Stimulated activated memory B cell treated with anti-CD40 and anti-IgM and Interleukin-4, amounts not matched to agents 10 μg/mL and 1 μg/mL and 100 μg/mL, for 72 hours (primary cell): ENCODE measurements around the gene ADM.

Experiments used
- ATAC-seq: fragments of 150-1000 bp; cut with Tn5 transposase; 2 replicates; pipeline ENCODE4 v1.10.0; 2021
- H3K27ac Mint-ChIP-seq: one replicate; pipeline ENCODE4 v1.8.0; 2022; ENCODE audit warnings: mild to moderate bottlenecking, mixed read lengths
- H3K27me3 Mint-ChIP-seq: one replicate; pipeline ENCODE4 v1.8.0; 2022; ENCODE audit warnings: mixed read lengths
- H3K36me3 Mint-ChIP-seq: one replicate; pipeline ENCODE4 v1.8.0; 2022; ENCODE audit warnings: mixed read lengths
- H3K4me1 Mint-ChIP-seq: one replicate; pipeline ENCODE4 v1.8.0; 2022; ENCODE audit warnings: mixed read lengths
- H3K4me3 Mint-ChIP-seq: one replicate; pipeline ENCODE4 v1.8.0; 2022; ENCODE audit warnings: mild to moderate bottlenecking, moderate library complexity, mixed read lengths
- H3K9me3 Mint-ChIP-seq: one replicate; pipeline ENCODE4 v1.8.0; 2022; ENCODE audit warnings: mixed read lengths

Gene ADM

GRCh38 chr11:10328314-10329098 is 23.6 kb downstream of the ADM start:
- Mint-ChIP-seq H3K9me3 (peaks cover 2% of the 10 kb centered on the region), H3K27me3 (peaks cover 45% of the 10 kb centered on the region), H3K4me1 (peaks cover 3% of the 10 kb centered on the region), H3K27ac (no peak overlapping the region), H3K4me3 (no peak overlapping the region), H3K36me3 (no peaks in the 10 kb centered on the region)
- ATAC-seq: no peak

- ATAC-seq: no peak
- no peaks in the 10 kb centered on the region for H3K36me3 Mint-ChIP-seq
- H3K4me3 Mint-ChIP-seq: no peak overlapping the region
- H3K27me3 Mint-ChIP-seq: peaks cover 45% of the 10 kb centered on the region
- no peak overlapping the region for H3K27ac Mint-ChIP-seq
- H3K4me1 Mint-ChIP-seq: no peaks in the 10 kb centered on the region
- peaks cover 2% of the 10 kb centered on the region for H3K9me3 Mint-ChIP-seq
These were observed 24.5 kb downstream of the ADM start for GRCh38 chr11:10329356-10329755.

GRCh38 chr11:10329935-10330334 is 25.1 kb downstream of the ADM start:
- H3K36me3 Mint-ChIP-seq: no peaks in the 10 kb centered on the region
- H3K4me3 Mint-ChIP-seq: no peak overlapping the region
- peaks cover 2% of the 10 kb centered on the region for H3K9me3 Mint-ChIP-seq
- H3K4me1 Mint-ChIP-seq: no peaks in the 10 kb centered on the region
- H3K27me3 Mint-ChIP-seq: peaks cover 45% of the 10 kb centered on the region
- H3K27ac Mint-ChIP-seq: no peak overlapping the region
- no peak for ATAC-seq

- H3K36me3 Mint-ChIP-seq: no peaks in the 10 kb centered on the region
- H3K27me3 Mint-ChIP-seq: peaks cover 38% of the 10 kb centered on the region
- no peaks in the 10 kb centered on the region for H3K4me1 Mint-ChIP-seq
- no peak overlapping the region for H3K4me3 Mint-ChIP-seq
- no peak for ATAC-seq
- peaks cover 2% of the 10 kb centered on the region for H3K9me3 Mint-ChIP-seq
- no peak overlapping the region for H3K27ac Mint-ChIP-seq
These were observed 26.8 kb downstream of the ADM start for GRCh38 chr11:10331548-10332289.

GRCh38 chr11:10333490-10333889 is 28.6 kb downstream of the ADM start:
- ATAC-seq: no peak
- no peaks in the 10 kb centered on the region for H3K36me3 Mint-ChIP-seq
- H3K27me3 Mint-ChIP-seq: peaks cover 47% of the 10 kb centered on the region
- peaks cover 2% of the 10 kb centered on the region for H3K9me3 Mint-ChIP-seq
- no peak overlapping the region for H3K27ac Mint-ChIP-seq
- no peaks in the 10 kb centered on the region for H3K4me1 Mint-ChIP-seq
- no peak overlapping the region for H3K4me3 Mint-ChIP-seq

- Mint-ChIP-seq H3K36me3 (no peaks in the 10 kb centered on the region), H3K4me3 (no peak overlapping the region), H3K4me1 (no peaks in the 10 kb centered on the region), H3K9me3 (no peaks in the 10 kb centered on the region), H3K27ac (no peak overlapping the region), H3K27me3 (peaks cover 66% of the 10 kb centered on the region)
- ATAC-seq: no peak
These were observed 33.4 kb downstream of the ADM start for GRCh38 chr11:10338287-10338686.

- Mint-ChIP-seq H3K36me3 (no peaks in the 10 kb centered on the region), H3K4me1 (peaks cover 9% of the 10 kb centered on the region), H3K9me3 (no peaks in the 10 kb centered on the region), H3K27me3 (no peaks in the 10 kb centered on the region), H3K27ac (no peak overlapping the region), H3K4me3 (no peak overlapping the region)
- ATAC-seq: no peak
These were observed 43.9 kb downstream of the ADM start for GRCh38 chr11:10348650-10349280.

- Mint-ChIP-seq H3K9me3 (no peaks in the 10 kb centered on the region), H3K4me3 (no peak overlapping the region), H3K4me1 (peaks cover 9% of the 10 kb centered on the region), H3K36me3 (no peaks in the 10 kb centered on the region), H3K27ac (no peak overlapping the region), H3K27me3 (peaks cover 2% of the 10 kb centered on the region)
- ATAC-seq: no peak
These were observed 44.4 kb downstream of the ADM start for GRCh38 chr11:10349281-10349665.

- Mint-ChIP-seq H3K9me3 (no peaks in the 10 kb centered on the region), H3K4me1 (peaks cover 9% of the 10 kb centered on the region), H3K27ac (no peak overlapping the region), H3K27me3 (peaks cover 8% of the 10 kb centered on the region), H3K36me3 (no peaks in the 10 kb centered on the region), H3K4me3 (no peak overlapping the region)
- ATAC-seq: no peak
These were observed 44.9 kb downstream of the ADM start for GRCh38 chr11:10349806-10350205.

- no peaks in the 10 kb centered on the region for H3K9me3 Mint-ChIP-seq
- no peaks in the 10 kb centered on the region for H3K36me3 Mint-ChIP-seq
- H3K27ac Mint-ChIP-seq: no peak overlapping the region
- ATAC-seq: no peak
- H3K4me1 Mint-ChIP-seq: peaks cover 9% of the 10 kb centered on the region
- peaks cover 9% of the 10 kb centered on the region for H3K27me3 Mint-ChIP-seq
- no peak overlapping the region for H3K4me3 Mint-ChIP-seq
These were observed 45.5 kb downstream of the ADM start for GRCh38 chr11:10350334-10350733.

GRCh38 chr11:10351435-10351764 is 46.5 kb downstream of the ADM start:
- Mint-ChIP-seq H3K4me1 (peaks cover 9% of the 10 kb centered on the region), H3K27me3 (peaks cover 9% of the 10 kb centered on the region), H3K4me3 (no peak overlapping the region), H3K27ac (no peak overlapping the region), H3K36me3 (no peaks in the 10 kb centered on the region), H3K9me3 (no peaks in the 10 kb centered on the region)
- ATAC-seq: no peak

GRCh38 chr11:10351765-10352641 is 47.1 kb downstream of the ADM start:
- H3K27ac Mint-ChIP-seq: no peak overlapping the region
- no peak overlapping the region for H3K4me3 Mint-ChIP-seq
- H3K27me3 Mint-ChIP-seq: peaks cover 13% of the 10 kb centered on the region
- no peak for ATAC-seq
- H3K4me1 Mint-ChIP-seq: peaks cover 9% of the 10 kb centered on the region
- no peaks in the 10 kb centered on the region for H3K36me3 Mint-ChIP-seq
- H3K9me3 Mint-ChIP-seq: no peaks in the 10 kb centered on the region

GRCh38 chr11:10352921-10353550 is 48.2 kb downstream of the ADM start:
- no peak overlapping the region for H3K27ac Mint-ChIP-seq
- peaks cover 20% of the 10 kb centered on the region for H3K27me3 Mint-ChIP-seq
- H3K36me3 Mint-ChIP-seq: no peaks in the 10 kb centered on the region
- H3K9me3 Mint-ChIP-seq: no peaks in the 10 kb centered on the region
- H3K4me1 Mint-ChIP-seq: peaks cover 9% of the 10 kb centered on the region
- ATAC-seq: no peak
- no peak overlapping the region for H3K4me3 Mint-ChIP-seq

- no peaks in the 10 kb centered on the region for H3K36me3 Mint-ChIP-seq
- H3K4me1 Mint-ChIP-seq: peaks cover 9% of the 10 kb centered on the region
- H3K27me3 Mint-ChIP-seq: peaks cover 32% of the 10 kb centered on the region
- no peaks in the 10 kb centered on the region for H3K9me3 Mint-ChIP-seq
- no peak for ATAC-seq
- no peak overlapping the region for H3K4me3 Mint-ChIP-seq
- no peak overlapping the region for H3K27ac Mint-ChIP-seq
These were observed 49.5 kb downstream of the ADM start for GRCh38 chr11:10354389-10354788.

- Mint-ChIP-seq H3K9me3 (peaks cover 4% of the 10 kb centered on the region), H3K36me3 (no peaks in the 10 kb centered on the region), H3K27ac (no peak overlapping the region), H3K4me3 (no peak overlapping the region), H3K27me3 (peaks cover 38% of the 10 kb centered on the region), H3K4me1 (peaks cover 9% of the 10 kb centered on the region)
- ATAC-seq: no peak
These were observed 50.4 kb downstream of the ADM start for GRCh38 chr11:10355257-10355661.
